IMR-90 (cell line): ENCODE results near the gene CENATAC. TPM values are rescaled to one million over a fixed set of nuclear protein-coding genes. Genes with fewer than 3 reads are reported as not detected.

Experiments
- ATAC-seq: fragments of 200-7000 bp; cut with Tn5 transposase; 2 replicates; pipeline ENCODE4 v1.9.1; 2020; ENCODE audit warnings: low read depth, mild to moderate bottlenecking, moderate library complexity
- BruUV-seq: library from RNA; stranded (reverse); fragments of 400-500 nt; replicated peaks from 2 replicates; lab custom pipeline; 2021; lab: Mats Ljungman, UMichigan
- CTCF ChIA-PET: fragments of 300-600 bp; formaldehyde crosslinking; extraction: SDS; loops from one replicate; lab custom pipeline; 2021; ENCODE audit warnings: antibody characterized with exemption; lab: Yijun Ruan, JAX
- POLR2A ChIA-PET: fragments of 300-600 bp; sonication (Branson Sonifier 250); formaldehyde crosslinking; loops from one replicate; lab custom pipeline; 2022; ENCODE audit warnings: antibody characterized with exemption; ENCODE audit not compliant: unreplicated experiment; lab: Charles Lee
- DNase-seq: peaks from one replicate; pipeline ENCODE4 v3.0.0; 2013
- H2AFZ ChIP-seq: replicated peaks from 2 replicates; pipeline ENCODE3; 2013; ENCODE audit warnings: low read length, mild to moderate bottlenecking; ENCODE audit not compliant: poor library complexity
- H2AK5ac ChIP-seq: 2 replicates; pipeline ENCODE4 v1.6.1; 2013; ENCODE audit warnings: low read depth, low read length, inconsistent platforms
- H2AK9ac ChIP-seq: replicated peaks from 2 replicates; pipeline ENCODE3; 2013; ENCODE audit warnings: mild to moderate bottlenecking, low read depth, low read length, moderate library complexity; ENCODE audit not compliant: poor library complexity
- H2BK120ac ChIP-seq: 2 replicates; pipeline ENCODE4 v1.6.1; 2013; ENCODE audit warnings: low read depth, low read length, inconsistent platforms
- H2BK15ac ChIP-seq: 3 replicates; pipeline ENCODE4 v1.6.1; 2013; ENCODE audit warnings: low read depth, low read length, inconsistent platforms
- H2BK20ac ChIP-seq: 2 replicates; pipeline ENCODE4 v1.6.1; 2013; ENCODE audit warnings: low read depth, mild to moderate bottlenecking, inconsistent platforms, low read length, moderate library complexity
- H2BK5ac ChIP-seq: 2 replicates; pipeline ENCODE4 v1.6.1; 2013; ENCODE audit warnings: mild to moderate bottlenecking, low read depth, low read length, inconsistent platforms; ENCODE audit not compliant: poor library complexity, severe bottlenecking
- H3K14ac ChIP-seq: replicated peaks from 2 replicates; pipeline ENCODE4 v1.6.1; 2013; ENCODE audit warnings: low read depth, low read length, inconsistent platforms
- H3K18ac ChIP-seq: 2 replicates; pipeline ENCODE4 v1.6.1; 2013; ENCODE audit warnings: low read depth, low read length, control low read depth
- H3K23ac ChIP-seq: 2 replicates; pipeline ENCODE4 v1.6.1; 2013; ENCODE audit warnings: low read depth, low read length, inconsistent platforms
- H3K27ac ChIP-seq: 2 replicates; pipeline ENCODE4 v1.5.1; 2013; ENCODE audit warnings: mild to moderate bottlenecking, control low read depth, low read length; ENCODE audit not compliant: insufficient read depth
- H3K27me3 ChIP-seq: 2 replicates; pipeline ENCODE4 v1.6.1; 2013; ENCODE audit warnings: low read length; ENCODE audit not compliant: control insufficient read depth, insufficient read depth
- H3K36me3 ChIP-seq: 2 replicates; pipeline ENCODE4 v1.6.1; 2013; ENCODE audit warnings: low read length, mixed read lengths; ENCODE audit not compliant: control insufficient read depth, insufficient read depth
- H3K4ac ChIP-seq: 2 replicates; pipeline ENCODE4 v1.6.1; 2013; ENCODE audit warnings: low read depth, low read length, inconsistent platforms
- H3K4me1 ChIP-seq: 2 replicates; pipeline ENCODE4 v1.6.1; 2013; ENCODE audit warnings: low read length, mixed read lengths; ENCODE audit not compliant: control insufficient read depth, insufficient read depth
- H3K4me2 ChIP-seq: 2 replicates; pipeline ENCODE4 v1.6.1; 2013; ENCODE audit warnings: low read depth, mild to moderate bottlenecking, control low read depth, low read length, moderate library complexity
- H3K4me3 ChIP-seq: 2 replicates; pipeline ENCODE4 v1.5.1; 2013; ENCODE audit warnings: low read depth, mild to moderate bottlenecking, control low read depth, low read length, moderate library complexity; ENCODE audit not compliant: insufficient read depth
- H3K56ac ChIP-seq: 2 replicates; pipeline ENCODE4 v1.6.1; 2013; ENCODE audit warnings: low read length, inconsistent platforms; ENCODE audit not compliant: insufficient read depth; ENCODE audit errors: extremely low read depth
- H3K79me1 ChIP-seq, 2 experiments: 2 replicates each; pipeline ENCODE4 v1.6.1; 2013; ENCODE audit warnings: low read length in 2 of 2, inconsistent platforms in 1 of 2, low read depth in 1 of 2
- H3K9ac ChIP-seq: 2 replicates; pipeline ENCODE4 v1.6.1; 2013; ENCODE audit warnings: low read depth, low read length, control low read depth
- H3K9me1 ChIP-seq: 2 replicates; pipeline ENCODE4 v1.6.1; 2013; ENCODE audit warnings: low read length, inconsistent platforms; ENCODE audit not compliant: insufficient read depth
- H3K9me3 ChIP-seq: 2 replicates; pipeline ENCODE4 v1.6.1; 2013; ENCODE audit warnings: low read length; ENCODE audit not compliant: control insufficient read depth, insufficient read depth
- H4K20me1 ChIP-seq: 2 replicates; pipeline ENCODE4 v1.6.1; 2013; ENCODE audit warnings: low read length, inconsistent platforms; ENCODE audit not compliant: insufficient read depth
- H4K5ac ChIP-seq: 2 replicates; pipeline ENCODE4 v1.6.1; 2013; ENCODE audit warnings: mild to moderate bottlenecking, low read depth, low read length, control low read depth
- H4K8ac ChIP-seq, 2 experiments: 2 replicates each; pipeline ENCODE4 v1.6.1; 2013; ENCODE audit warnings: low read depth in 2 of 2, low read length in 2 of 2, control low read depth in 1 of 2, inconsistent platforms in 1 of 2
- H4K91ac ChIP-seq: 2 replicates; pipeline ENCODE4 v1.6.1; 2013; ENCODE audit warnings: low read depth, low read length, inconsistent platforms; ENCODE audit not compliant: insufficient read depth
- BHLHE40 ChIP-seq: fragments of 150-350 bp; IDR thresholded peaks from 2 replicates; pipeline ENCODE4 v1.6.1; 2016; ENCODE audit warnings: mild to moderate bottlenecking, low read depth, low read length
- CEBPB ChIP-seq: IDR thresholded peaks from 2 replicates; pipeline ENCODE4 v1.6.1; 2012; ENCODE audit warnings: low read depth, low read length, improper control_type of control experiment
- CTCF ChIP-seq: conservative IDR thresholded peaks from 2 replicates; pipeline ENCODE4 v1.5.1; 2012; ENCODE audit warnings: mild to moderate bottlenecking, low read depth, low read length, improper control_type of control experiment
- FOS ChIP-seq: fragments of 150-350 bp; IDR thresholded peaks from 2 replicates; pipeline ENCODE4 v1.6.1; 2016; ENCODE audit warnings: low read depth, low read length
- MAFK ChIP-seq: IDR thresholded peaks from 2 replicates; pipeline ENCODE4 v1.6.1; 2012; ENCODE audit warnings: low read depth, low read length, improper control_type of control experiment
- MXI1 ChIP-seq: IDR thresholded peaks from 2 replicates; pipeline ENCODE4 v1.6.1; 2012; ENCODE audit warnings: low read depth, mild to moderate bottlenecking, low read length, moderate library complexity, borderline replicate concordance
- POLR2A ChIP-seq: IDR thresholded peaks from 2 replicates; pipeline ENCODE4 v1.6.1; 2012; ENCODE audit warnings: mild to moderate bottlenecking, low read depth, low read length
- RAD21 ChIP-seq: IDR thresholded peaks from 2 replicates; pipeline ENCODE4 v1.6.1; 2012; ENCODE audit warnings: low read length, improper control_type of control experiment
- SMC3 ChIP-seq: fragments of 150-350 bp; IDR thresholded peaks from 2 replicates; pipeline ENCODE4 v1.6.1; 2016; ENCODE audit warnings: low read depth, mild to moderate bottlenecking, antibody characterized with exemption, low read length, moderate library complexity
- WGBS, 2 experiments: methylation state at CpG; one replicate each; pipeline versions ENCODE4 v1.1.5 to v1.1.7; 2013; ENCODE audit warnings: missing lambda C conversion rate in 2 of 2; ENCODE audit not compliant: insufficient read length in 1 of 2; ENCODE audit errors: extremely low coverage in 2 of 2; 5-methylcytosine and 5-hydroxymethylcytosine counted together
- dilution Hi-C: fragments of 300-500 bp; cut with HindIII; formaldehyde crosslinking; loops from one replicate; pipeline ENCODE4 v1.14.3; 2018; ENCODE audit warnings: low sequenced_read_pairs; ENCODE audit not compliant: unreplicated experiment
- in situ Hi-C: fragments of 300-500 bp; cut with MboI; formaldehyde crosslinking; loops from 3 replicates; pipeline ENCODE4 v1.14.3; 2019; ENCODE audit warnings: low sequenced_read_pairs, inconsistent platforms, mixed read lengths
- intact Hi-C: fragments of 100-400 bp; cut with micrococcal nuclease; formaldehyde crosslinking; loops from 2 replicates; pipeline ENCODE4 v1.10.0; 2022
- polyA plus RNA-seq, 3 experiments: library from polyadenylated mRNA; depleted of rRNA; stranded (reverse); fragments of >200 nt; gene quantifications; 2 replicates each; pipeline ENCODE4 v1.2.3, GENCODE V29; 2012; ENCODE audit warnings: low replicate concordance in 1 of 3
- total RNA-seq: library from RNA; depleted of rRNA; stranded (reverse); fragments of >200 nt; gene quantifications from 2 replicates; pipeline ENCODE4 v1.2.3, GENCODE V29; 2012

Gene CENATAC
- total and polyA plus RNA-seq, 2 of the 4 experiments (the other 2 are of a cell fraction): 13.1 to 16.7 TPM

- H3K18ac ChIP-seq: no peak overlapping the region
- H3K4me1 ChIP-seq: no peaks in the 10 kb centered on the region
- H4K91ac ChIP-seq: no peak overlapping the region
- H3K9me3 ChIP-seq: no peaks in the 10 kb centered on the region
- CTCF ChIA-PET: no interaction called here
- no peak overlapping the region for H4K8ac ChIP-seq
- no peak overlapping the region for H3K4me2 ChIP-seq
- H3K4me3 ChIP-seq: no peak overlapping the region
- no peaks in the 10 kb centered on the region for H3K27me3 ChIP-seq
- intact Hi-C loops: no loop called here
- H2AFZ ChIP-seq: no peak overlapping the region
- H3K23ac ChIP-seq: no peak overlapping the region
- DNase-seq (no peak), ATAC-seq (no peak)
- TF ChIP-seq RAD21: no peak
- TF ChIP-seq SMC3: no peak
- no peak for TF ChIP-seq CTCF
- no peak for TF ChIP-seq MAFK
- TF ChIP-seq POLR2A: no peak
- no peak for TF ChIP-seq MXI1
- TF ChIP-seq FOS: no peak
- no peak for TF ChIP-seq BHLHE40
- no peak for TF ChIP-seq CEBPB
- no peak overlapping the region for H3K27ac ChIP-seq
- no peak overlapping the region for H2BK20ac ChIP-seq
- no peak overlapping the region for H4K5ac ChIP-seq
- POLR2A ChIA-PET: no interaction called here
- H2BK120ac ChIP-seq: no peak overlapping the region
- no peaks in the 10 kb centered on the region for H3K79me1 ChIP-seq
- WGBS, 2 experiments: 100% methylated on average over 3 of the region's 9 CpGs; no CpG with 5 or more reads in 1 of the 2 experiments
- H3K9me1 ChIP-seq: no peaks in the 10 kb centered on the region
- no TSS peak for BruUV-seq
- H2BK5ac ChIP-seq: no peak overlapping the region
- no peak overlapping the region for H3K9ac ChIP-seq
- no peak overlapping the region for H3K56ac ChIP-seq
- no peak overlapping the region for H2BK15ac ChIP-seq
- dilution Hi-C loops: no loop called here
- in situ Hi-C loops: no loop called here
- no peak overlapping the region for H2AK9ac ChIP-seq
- no peak overlapping the region for H2AK5ac ChIP-seq
- no peak overlapping the region for H3K4ac ChIP-seq
- peaks cover 27% of the 10 kb centered on the region for H3K36me3 ChIP-seq
- H4K20me1 ChIP-seq: no peaks in the 10 kb centered on the region; the same call in 1 of the 2 replicates
- H3K14ac ChIP-seq: no peak overlapping the region
Measured at GRCh38 chr11:119042927-119043326, 45.0 kb downstream of the CENATAC start.
